B cell (primary cell): ENCODE results near the gene WDR5. TPM values are rescaled to one million over a fixed set of nuclear protein-coding genes. Genes with fewer than 3 reads are reported as not detected.

ENCODE experiments used
- ATAC-seq: fragments of 200-7000 bp; cut with Tn5 transposase; one replicate; pipeline ENCODE4 v1.10.0; 2021; ENCODE audit warnings: low read depth, mild to moderate bottlenecking, moderate number of reproducible peaks, moderate library complexity
- CTCF ChIA-PET: fragments of 350-600 bp; sonication (Branson Sonifier 250); formaldehyde crosslinking; loops from one replicate; lab custom pipeline; 2021; ENCODE audit warnings: antibody characterized with exemption, inconsistent platforms; lab: Charles Lee
- POLR2A ChIA-PET: fragments of 350-600 bp; sonication (Branson Sonifier 250); formaldehyde crosslinking; loops from one replicate; lab custom pipeline; 2021; ENCODE audit warnings: antibody characterized with exemption; lab: Charles Lee
- DNase-seq: peaks from one replicate; pipeline ENCODE4 v3.0.0; 2013
- H2AFZ ChIP-seq: 2 replicates; pipeline ENCODE4 v1.6.1; 2012; ENCODE audit warnings: mild to moderate bottlenecking, low read depth, low read length; ENCODE audit not compliant: insufficient read depth, poor library complexity, severe bottlenecking
- H3K27ac ChIP-seq, 2 donors: 1 replicate in 1 of 2; 2 replicates in 1 of 2; pipeline ENCODE4 v1.5.1; 2012 to 2013; ENCODE audit warnings: low read length in 2 of 2, mild to moderate bottlenecking in 2 of 2, moderate library complexity in 1 of 2
- H3K27me3 ChIP-seq, 4 experiments: fragments of 200-600 bp in 1 of 4; sonication (generic) in 1 of 4; replicated peaks in 1 of 4; 1 replicate in 2 of 4; 2 replicates in 2 of 4; pipeline versions ENCODE4 v1.6.1 to v1.7.0; 2013 to 2016; ENCODE audit warnings: low read length in 3 of 4, mild to moderate bottlenecking in 2 of 4, mixed read lengths in 1 of 4, moderate library complexity in 1 of 4; ENCODE audit not compliant: insufficient read depth in 4 of 4, control insufficient read depth in 3 of 4; ENCODE audit errors: control extremely low read depth in 1 of 4
- H3K36me3 ChIP-seq, 2 experiments: replicated peaks in 1 of 2; 1 replicate in 1 of 2; 2 replicates in 1 of 2; pipeline versions ENCODE4 v1.6.1 to v1.7.1; 2013; ENCODE audit warnings: low read length in 1 of 2; ENCODE audit not compliant: insufficient read depth in 2 of 2, control insufficient read depth in 1 of 2; ENCODE audit errors: control extremely low read depth in 1 of 2, extremely low read depth in 1 of 2
- H3K4me1 ChIP-seq, 2 donors: fragments of 200-600 bp in 1 of 2; sonication (generic) in 1 of 2; 1 replicate in 1 of 2; 2 replicates in 1 of 2; pipeline versions ENCODE4 v1.5.1 to v1.6.1; 2013 to 2017; ENCODE audit warnings: low read length in 2 of 2; ENCODE audit not compliant: control insufficient read depth in 2 of 2, insufficient read depth in 2 of 2
- H3K4me2 ChIP-seq: replicated peaks from 2 replicates; pipeline ENCODE3; 2012; ENCODE audit warnings: mild to moderate bottlenecking, low read depth, low read length; ENCODE audit not compliant: poor library complexity, severe bottlenecking
- H3K4me3 ChIP-seq, 5 experiments: fragments of 200-600 bp in 1 of 5; sonication (generic) in 1 of 5; 1 replicate in 3 of 5; 2 replicates in 2 of 5; pipeline versions ENCODE4 v1.5.1 to v1.7.0; 2011 to 2016; ENCODE audit warnings: low read length in 4 of 5, mild to moderate bottlenecking in 4 of 5, low read depth in 2 of 5, control low read depth in 1 of 5, moderate library complexity in 1 of 5; ENCODE audit not compliant: insufficient read depth in 1 of 5; ENCODE audit errors: control extremely low read depth in 1 of 5, extremely low read depth in 1 of 5
- H3K79me2 ChIP-seq: fragments of 200-600 bp; sonication (generic); one replicate; pipeline ENCODE4 v1.6.0; 2016; ENCODE audit warnings: low read length; ENCODE audit not compliant: control insufficient read depth, insufficient read depth
- H3K9ac ChIP-seq: fragments of 200-600 bp; sonication (generic); 2 replicates; pipeline ENCODE4 v1.6.1; 2017; ENCODE audit warnings: mild to moderate bottlenecking, low read length, moderate library complexity
- H3K9me3 ChIP-seq, 3 donors: one replicate each; pipeline versions ENCODE4 v1.6.1 to v1.7.1; 2013; ENCODE audit warnings: low read length in 2 of 3; ENCODE audit not compliant: control insufficient read depth in 2 of 3, insufficient read depth in 1 of 3; ENCODE audit errors: control extremely low read depth in 1 of 3
- H4K20me1 ChIP-seq: 2 replicates; pipeline ENCODE4 v1.6.0; 2012; ENCODE audit warnings: mild to moderate bottlenecking, low read length; ENCODE audit not compliant: insufficient read depth, control insufficient read depth, poor library complexity, severe bottlenecking
- H3K27ac Mint-ChIP-seq: one replicate; pipeline ENCODE4 v1.8.0; 2021; ENCODE audit warnings: mixed read lengths
- H3K27me3 Mint-ChIP-seq: one replicate; pipeline ENCODE4 v1.8.0; 2021; ENCODE audit warnings: mixed read lengths
- H3K4me1 Mint-ChIP-seq: one replicate; pipeline ENCODE4 v1.8.0; 2021; ENCODE audit warnings: mixed read lengths
- H3K4me3 Mint-ChIP-seq: one replicate; pipeline ENCODE4 v1.8.0; 2021; ENCODE audit warnings: mixed read lengths
- H3K9me3 Mint-ChIP-seq: one replicate; pipeline ENCODE4 v1.8.0; 2022; ENCODE audit warnings: mixed read lengths; ENCODE audit not compliant: insufficient read depth
- EZH2 ChIP-seq: IDR thresholded peaks from 2 replicates; pipeline ENCODE4 v1.6.1; 2012; ENCODE audit warnings: borderline replicate concordance, low read depth, mild to moderate bottlenecking, moderate library complexity, low read length; ENCODE audit not compliant: insufficient read depth, poor library complexity, severe bottlenecking
- WGBS: methylation state at CpG from one replicate; pipeline ENCODE4 v1.1.5; 2013; ENCODE audit warnings: missing lambda C conversion rate; ENCODE audit not compliant: insufficient coverage; 5-methylcytosine and 5-hydroxymethylcytosine counted together
- intact Hi-C: fragments of 100-400 bp; cut with micrococcal nuclease; formaldehyde crosslinking; loops from one replicate; pipeline ENCODE4 v1.10.0; 2022
- polyA plus RNA-seq: library from polyadenylated mRNA; depleted of rRNA; stranded (reverse); fragments of >200 nt; gene quantifications from 2 replicates; pipeline ENCODE4 v1.2.3, GENCODE V29; 2012
- total RNA-seq, 2 donors: library from RNA; stranded (reverse); fragments of 120-200 nt in 1 of 2; gene quantifications; 1 replicate in 1 of 2; 2 replicates in 1 of 2; pipeline versions ENCODE4 v1.2.3 to v1.2.4, GENCODE V29; 2013 to 2022
- TF ChIP-seq, protein P1 (sequence below): fragments of 200-600 bp; IDR thresholded peaks from one replicate; pipeline ENCODE4 v1.8.0; 2022; ENCODE audit warnings: antibody characterized with exemption, mild to moderate bottlenecking

Gene WDR5
- total and polyA plus RNA-seq, 2 donors (not counting 1 experiment from before 2014, with no cell fraction given): 18.0 to 23.8 TPM

DNA sequence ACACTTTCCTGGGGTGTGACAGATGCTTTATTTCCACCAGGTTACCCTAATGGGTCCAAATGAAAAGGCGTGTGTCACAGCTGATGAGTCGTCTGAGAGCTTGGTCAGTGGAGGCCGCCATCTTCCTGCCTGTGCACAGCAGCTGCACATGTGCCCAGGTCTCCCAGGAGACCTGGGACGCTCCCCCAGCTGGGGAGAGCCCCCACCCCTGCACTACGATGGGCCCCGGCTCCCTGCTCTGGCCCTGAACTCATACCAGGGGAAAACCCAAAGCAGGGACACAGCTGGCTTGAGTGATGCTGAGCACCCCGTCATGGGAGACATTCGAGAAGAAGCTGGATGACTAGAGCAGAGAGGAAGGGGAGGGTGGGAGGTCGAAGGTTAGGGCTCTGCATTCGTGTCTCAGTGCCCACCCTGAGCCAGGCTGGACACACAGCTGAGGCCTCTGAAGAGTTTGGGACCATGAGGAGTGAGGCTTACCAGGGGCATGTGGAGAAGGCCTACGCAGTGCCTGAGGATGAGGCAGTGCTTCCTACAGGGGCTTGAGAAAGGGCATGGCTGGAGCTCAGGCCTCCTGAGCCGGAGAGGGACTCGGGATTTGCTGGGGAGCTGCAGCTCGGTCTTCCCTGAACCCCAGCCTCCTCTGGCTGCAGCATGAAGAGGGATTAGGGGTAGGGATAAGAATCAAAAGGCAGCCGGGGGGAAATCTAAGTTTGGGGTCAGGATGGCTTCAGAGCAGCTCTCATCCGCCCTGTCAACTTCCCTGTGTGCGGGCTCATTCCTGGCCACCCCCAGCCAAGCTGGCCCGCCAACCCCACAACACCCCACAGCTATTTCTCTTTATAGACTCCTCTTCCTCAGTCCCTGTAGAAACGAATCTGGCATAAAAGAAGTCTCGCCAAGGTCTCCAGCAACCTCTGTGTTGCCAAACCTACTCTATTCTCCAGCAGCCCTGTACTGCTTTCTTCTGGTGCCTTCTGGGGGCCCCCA lies 70.7 kb downstream of the WDR5 start:
- Histone ChIP-seq H3K4me2 (no peak overlapping the region), H3K9ac (no peak overlapping the region), H3K4me3 (no peak overlapping the region), H3K9me3 (peaks cover 0 to 8% (median 0%) of the 10 kb centered on the region in 3 donors), H3K4me1 (no peaks in the 10 kb centered on the region), H4K20me1 (no peaks in the 10 kb centered on the region), H2AFZ (no peak overlapping the region), H3K27ac (no peak overlapping the region), H3K27me3 (no peaks in the 10 kb centered on the region), H3K79me2 (no peaks in the 10 kb centered on the region), H3K36me3 (no peaks in the 10 kb centered on the region)
- intact Hi-C loops: no loop called here
- H3K27ac Mint-ChIP-seq: no peak overlapping the region
- DNase-seq (no peak), ATAC-seq (peak; percentile 21)
- H3K4me3 Mint-ChIP-seq: no peak overlapping the region
- ChIA-PET CTCF (interaction anchor here (0.9 kb wide), 1 partner anchor 236 kb away, joined by 4 read pairs; no protein-coding TSS in a partner anchor), POLR2A (no interaction called here)
- H3K27me3 Mint-ChIP-seq: peaks cover 11% of the 10 kb centered on the region
- 57% methylated on average over 18 of the region's 20 CpGs for WGBS
- TF ChIP-seq, protein P1, sequence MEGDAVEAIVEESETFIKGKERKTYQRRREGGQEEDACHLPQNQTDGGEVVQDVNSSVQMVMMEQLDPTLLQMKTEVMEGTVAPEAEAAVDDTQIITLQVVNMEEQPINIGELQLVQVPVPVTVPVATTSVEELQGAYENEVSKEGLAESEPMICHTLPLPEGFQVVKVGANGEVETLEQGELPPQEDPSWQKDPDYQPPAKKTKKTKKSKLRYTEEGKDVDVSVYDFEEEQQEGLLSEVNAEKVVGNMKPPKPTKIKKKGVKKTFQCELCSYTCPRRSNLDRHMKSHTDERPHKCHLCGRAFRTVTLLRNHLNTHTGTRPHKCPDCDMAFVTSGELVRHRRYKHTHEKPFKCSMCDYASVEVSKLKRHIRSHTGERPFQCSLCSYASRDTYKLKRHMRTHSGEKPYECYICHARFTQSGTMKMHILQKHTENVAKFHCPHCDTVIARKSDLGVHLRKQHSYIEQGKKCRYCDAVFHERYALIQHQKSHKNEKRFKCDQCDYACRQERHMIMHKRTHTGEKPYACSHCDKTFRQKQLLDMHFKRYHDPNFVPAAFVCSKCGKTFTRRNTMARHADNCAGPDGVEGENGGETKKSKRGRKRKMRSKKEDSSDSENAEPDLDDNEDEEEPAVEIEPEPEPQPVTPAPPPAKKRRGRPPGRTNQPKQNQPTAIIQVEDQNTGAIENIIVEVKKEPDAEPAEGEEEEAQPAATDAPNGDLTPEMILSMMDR: no peak
- TF ChIP-seq EZH2: no peak
- H3K9me3 Mint-ChIP-seq: peaks cover 2% of the 10 kb centered on the region
- no peaks in the 10 kb centered on the region for H3K4me1 Mint-ChIP-seq

DNA sequence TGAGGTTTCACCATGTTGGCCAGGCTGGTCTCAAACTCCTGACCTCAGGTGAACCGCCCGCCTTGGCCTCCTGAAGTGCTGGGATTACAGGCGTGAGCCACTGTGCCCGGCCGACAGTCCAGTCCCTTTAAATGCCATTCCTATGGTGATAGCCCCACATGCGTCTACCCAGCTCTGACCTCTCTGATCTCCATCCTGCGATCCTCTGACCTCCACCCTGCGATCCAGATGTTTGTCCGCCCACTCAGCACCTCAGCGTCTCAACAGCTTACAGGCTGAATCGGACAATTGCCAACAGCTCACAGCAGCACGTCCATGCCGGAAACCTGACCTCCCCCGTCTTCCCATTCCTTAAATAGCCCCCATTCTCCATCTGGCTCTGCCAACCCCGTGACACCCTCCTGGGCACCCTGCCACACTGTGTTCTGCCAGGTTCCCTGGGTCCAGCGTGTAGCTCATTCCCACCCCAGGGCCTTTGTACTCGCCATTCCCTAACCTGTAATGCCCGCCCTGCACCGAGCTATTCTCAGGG lies 72.5 kb downstream of the WDR5 start:
- Histone ChIP-seq H3K79me2 (no peaks in the 10 kb centered on the region), H3K9me3 (peaks cover 0 to 22% (median 4%) of the 10 kb centered on the region in 3 donors), H3K27me3 (no peaks in the 10 kb centered on the region), H3K36me3 (no peaks in the 10 kb centered on the region), H3K27ac (no peak overlapping the region), H3K4me1 (no peaks in the 10 kb centered on the region), H4K20me1 (no peaks in the 10 kb centered on the region), H3K4me2 (no peak overlapping the region), H3K9ac (no peak overlapping the region), H2AFZ (no peak overlapping the region), H3K4me3 (no peak overlapping the region)
- no peak overlapping the region for H3K4me3 Mint-ChIP-seq
- ChIA-PET CTCF (no interaction called here), POLR2A (no interaction called here)
- ATAC-seq (no peak), DNase-seq (no peak)
- no peaks in the 10 kb centered on the region for H3K4me1 Mint-ChIP-seq
- intact Hi-C loops: no loop called here
- peaks cover 11% of the 10 kb centered on the region for H3K27me3 Mint-ChIP-seq
- H3K9me3 Mint-ChIP-seq: no peaks in the 10 kb centered on the region
- H3K27ac Mint-ChIP-seq: no peak overlapping the region
- WGBS: 91% methylated on average over 19 of the region's 19 CpGs
- TF ChIP-seq, protein P1: no peak
- no peak for TF ChIP-seq EZH2
